H9 (cell line): ENCODE measurements around the gene POR. TPM values are rescaled to one million over a fixed set of nuclear protein-coding genes. Genes with fewer than 3 reads are reported as not detected.

ENCODE experiments used
- DNase-seq: peaks from one replicate; pipeline ENCODE4 v3.0.0-alpha.2; 2017
- H2AFZ ChIP-seq: one replicate; pipeline ENCODE4 v1.6.1; 2013; ENCODE audit warnings: mild to moderate bottlenecking, low read length, control low read depth, moderate library complexity
- H2AK5ac ChIP-seq: 2 replicates; pipeline ENCODE4 v1.6.1; 2013; ENCODE audit warnings: low read length, control low read depth, mixed read lengths; ENCODE audit not compliant: insufficient read length
- H2BK120ac ChIP-seq: one replicate; pipeline ENCODE4 v1.6.1; 2013; ENCODE audit warnings: low read depth, mild to moderate bottlenecking, low read length, control low read depth, inconsistent platforms; ENCODE audit not compliant: poor library complexity, severe bottlenecking
- H2BK12ac ChIP-seq: 2 replicates; pipeline ENCODE4 v1.6.1; 2013; ENCODE audit warnings: low read length, control low read depth, mixed read lengths, low read depth; ENCODE audit not compliant: insufficient read length
- H2BK15ac ChIP-seq: 2 replicates; pipeline ENCODE4 v1.6.1; 2013; ENCODE audit warnings: low read depth, low read length, control low read depth
- H2BK20ac ChIP-seq: one replicate; pipeline ENCODE4 v1.6.1; 2013; ENCODE audit warnings: low read depth, mild to moderate bottlenecking, low read length, control low read depth, inconsistent platforms; ENCODE audit not compliant: poor library complexity, severe bottlenecking
- H2BK5ac ChIP-seq: 2 replicates; pipeline ENCODE4 v1.6.1; 2013; ENCODE audit warnings: low read length, control low read depth, mixed read lengths; ENCODE audit not compliant: insufficient read length
- H3K14ac ChIP-seq: 2 replicates; pipeline ENCODE4 v1.6.1; 2013; ENCODE audit warnings: low read length, control low read depth; ENCODE audit not compliant: insufficient read depth
- H3K18ac ChIP-seq: 2 replicates; pipeline ENCODE4 v1.6.1; 2013; ENCODE audit warnings: low read depth, mild to moderate bottlenecking, mixed read lengths, low read length, control low read depth; ENCODE audit not compliant: insufficient read length
- H3K23ac ChIP-seq: 2 replicates; pipeline ENCODE4 v1.6.1; 2013; ENCODE audit warnings: low read length, control low read depth, mixed read lengths, low read depth; ENCODE audit not compliant: insufficient read length
- H3K23me2 ChIP-seq: 2 replicates; pipeline ENCODE4 v1.6.1; 2013; ENCODE audit warnings: low read depth, mild to moderate bottlenecking, mixed read lengths, low read length, control low read depth; ENCODE audit not compliant: insufficient read length, poor library complexity, severe bottlenecking
- H3K27ac ChIP-seq: 2 replicates; pipeline ENCODE4 v1.5.1; 2013; ENCODE audit warnings: low read length, control low read depth, mixed read lengths, low read depth; ENCODE audit not compliant: insufficient read length
- H3K27me3 ChIP-seq: 2 replicates; pipeline ENCODE4 v1.6.1; 2013; ENCODE audit warnings: low read length, control low read depth, inconsistent platforms; ENCODE audit not compliant: insufficient read depth
- H3K4ac ChIP-seq: 2 replicates; pipeline ENCODE4 v1.6.1; 2013; ENCODE audit warnings: low read depth, mild to moderate bottlenecking, control low read depth, inconsistent platforms, low read length, moderate library complexity
- H3K4me1 ChIP-seq: 2 replicates; pipeline ENCODE4 v1.6.1; 2013; ENCODE audit warnings: low read length, control low read depth, inconsistent platforms; ENCODE audit not compliant: insufficient read depth
- H3K4me2 ChIP-seq: 2 replicates; pipeline ENCODE4 v1.6.1; 2013; ENCODE audit warnings: low read length, control low read depth, mixed read lengths; ENCODE audit not compliant: insufficient read length, insufficient read depth
- H3K56ac ChIP-seq: 2 replicates; pipeline ENCODE4 v1.6.1; 2013; ENCODE audit warnings: low read depth, mild to moderate bottlenecking, mixed read lengths, low read length, control low read depth; ENCODE audit not compliant: insufficient read length
- H3K79me1 ChIP-seq: 2 replicates; pipeline ENCODE4 v1.6.1; 2013; ENCODE audit warnings: low read depth, mild to moderate bottlenecking, moderate library complexity, low read length, control low read depth, inconsistent platforms; ENCODE audit not compliant: insufficient read depth, poor library complexity, severe bottlenecking
- H3K79me2 ChIP-seq: 2 replicates; pipeline ENCODE4 v1.6.1; 2013; ENCODE audit warnings: low read length, control low read depth, inconsistent platforms; ENCODE audit not compliant: insufficient read depth
- H3K9ac ChIP-seq: 2 replicates; pipeline ENCODE4 v1.6.1; 2013; ENCODE audit warnings: low read length, control low read depth, mixed read lengths; ENCODE audit not compliant: insufficient read length; ENCODE audit errors: extremely low read depth
- H3K9me3 ChIP-seq: one replicate; pipeline ENCODE4 v1.6.1; 2013; ENCODE audit warnings: low read depth, low read length, inconsistent platforms; ENCODE audit not compliant: control insufficient read depth
- H3T11ph ChIP-seq: one replicate; pipeline ENCODE4 v1.6.1; 2013; ENCODE audit warnings: mild to moderate bottlenecking, low read length, control low read depth, inconsistent platforms
- H4K20me1 ChIP-seq: one replicate; pipeline ENCODE4 v1.6.1; 2013; ENCODE audit not compliant: control insufficient read depth, insufficient read length, insufficient read depth
- H4K5ac ChIP-seq: 2 replicates; pipeline ENCODE4 v1.6.1; 2013; ENCODE audit warnings: low read depth, mild to moderate bottlenecking, mixed read lengths, low read length, control low read depth; ENCODE audit not compliant: insufficient read length
- H4K8ac ChIP-seq: replicated peaks from 2 replicates; pipeline ENCODE4 v1.6.1; 2013; ENCODE audit warnings: low read length, control low read depth, mixed read lengths, low read depth; ENCODE audit not compliant: insufficient read length
- H4K91ac ChIP-seq: 2 replicates; pipeline ENCODE4 v1.6.1; 2013; ENCODE audit warnings: low read depth, mild to moderate bottlenecking, moderate library complexity, mixed read lengths, low read length, control low read depth; ENCODE audit not compliant: insufficient read length
- H3K27ac Mint-ChIP-seq, 3 experiments: 2 replicates in 2 of 3; 3 replicates in 1 of 3; pipeline ENCODE4 v1.8.0; 2020 to 2021; ENCODE audit warnings: mixed read lengths in 3 of 3, mild to moderate bottlenecking in 1 of 3, moderate library complexity in 1 of 3
- H3K27me3 Mint-ChIP-seq: 2 replicates; pipeline ENCODE4 v1.8.0; 2021; ENCODE audit warnings: low read depth, mild to moderate bottlenecking, moderate library complexity, mixed read lengths
- H3K36me3 Mint-ChIP-seq, 3 experiments: 2 replicates in 2 of 3; 3 replicates in 1 of 3; pipeline ENCODE4 v1.8.0; 2020 to 2021; ENCODE audit warnings: low read depth in 3 of 3, mixed read lengths in 3 of 3; ENCODE audit not compliant: insufficient read depth in 1 of 3
- H3K4me1 Mint-ChIP-seq, 2 experiments: 2 replicates each; pipeline ENCODE4 v1.8.0; 2020; ENCODE audit warnings: mixed read lengths in 2 of 2
- H3K4me3 Mint-ChIP-seq, 2 experiments: 2 replicates in 1 of 2; 3 replicates in 1 of 2; pipeline ENCODE4 v1.8.0; 2020 to 2021; ENCODE audit warnings: mild to moderate bottlenecking in 2 of 2, mixed read lengths in 2 of 2, moderate library complexity in 1 of 2
- H3K9me3 Mint-ChIP-seq, 2 experiments: 2 replicates in 1 of 2; 3 replicates in 1 of 2; pipeline ENCODE4 v1.8.0; 2020; ENCODE audit warnings: mild to moderate bottlenecking in 2 of 2, mixed read lengths in 2 of 2, moderate library complexity in 1 of 2
- WGBS: extraction: QIAGEN DNeasy Blood & Tissue Kit; methylation state at CpG from one replicate; pipeline ENCODE4 v1.1.7; 2013; ENCODE audit warnings: missing lambda C conversion rate, low lambda C conversion rate, mixed read lengths; ENCODE audit not compliant: insufficient read length; ENCODE audit errors: extremely low coverage; 5-methylcytosine and 5-hydroxymethylcytosine counted together
- total RNA-seq: library from RNA; stranded (reverse); gene quantifications from 2 replicates; pipeline ENCODE4 v1.2.1, GENCODE V29; 2021
- TF ChIP-seq, protein P1 (sequence below): fragments of 200-600 bp; sonication (generic); conservative IDR thresholded peaks from 3 replicates; pipeline ENCODE4 v1.8.0; 2021; ENCODE audit warnings: antibody characterized with exemption, mild to moderate bottlenecking

The POR gene
- total RNA-seq, 1 experiment from 2014 or later, result 128 TPM

DNA sequence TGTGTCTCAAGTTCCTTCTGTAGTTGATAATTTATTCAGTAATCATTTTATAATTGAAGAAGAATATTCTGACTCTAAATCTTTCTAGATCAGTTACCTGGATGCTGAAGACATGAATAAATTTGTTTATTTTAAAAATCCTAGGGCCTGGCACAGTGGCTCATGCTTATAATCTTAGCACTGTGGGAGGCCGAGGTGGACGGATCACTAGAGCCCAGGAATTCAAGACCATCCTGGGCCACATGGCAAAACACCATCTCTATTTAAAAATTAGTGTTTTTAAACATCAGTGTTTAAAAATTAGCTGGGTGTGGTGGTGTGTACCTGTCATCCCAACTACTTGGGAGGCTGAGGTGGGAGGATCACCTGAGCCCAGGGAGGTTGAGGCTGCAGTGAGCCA is 9.3 kb downstream of the POR start:
- no peak overlapping the region for H2BK12ac ChIP-seq
- no peak overlapping the region for H3T11ph ChIP-seq
- peaks cover 7% of the 10 kb centered on the region for H3K79me1 ChIP-seq
- no peak for DNase-seq
- Mint-ChIP-seq H3K4me1 (peaks cover 3 to 8% of the 10 kb centered on the region in 2 experiments), H3K27me3 (no peaks in the 10 kb centered on the region), H3K4me3 (no peak overlapping the region), H3K27ac (no peak overlapping the region), H3K9me3 (no peaks in the 10 kb centered on the region; a peak in 2 of 5 replicates), H3K36me3 (peaks cover 0 to 23% (median 17%) of the 10 kb centered on the region in 3 experiments; a peak in 5 of 7 replicates)
- H3K23ac ChIP-seq, result no peak overlapping the region
- no peaks in the 10 kb centered on the region for H3K23me2 ChIP-seq
- H3K9ac ChIP-seq, result no peak overlapping the region
- H3K18ac ChIP-seq, result no peak overlapping the region
- no peak overlapping the region for H4K91ac ChIP-seq
- no CpG with 5 or more reads among the region's 2 CpGs for WGBS
- TF ChIP-seq, protein P1, sequence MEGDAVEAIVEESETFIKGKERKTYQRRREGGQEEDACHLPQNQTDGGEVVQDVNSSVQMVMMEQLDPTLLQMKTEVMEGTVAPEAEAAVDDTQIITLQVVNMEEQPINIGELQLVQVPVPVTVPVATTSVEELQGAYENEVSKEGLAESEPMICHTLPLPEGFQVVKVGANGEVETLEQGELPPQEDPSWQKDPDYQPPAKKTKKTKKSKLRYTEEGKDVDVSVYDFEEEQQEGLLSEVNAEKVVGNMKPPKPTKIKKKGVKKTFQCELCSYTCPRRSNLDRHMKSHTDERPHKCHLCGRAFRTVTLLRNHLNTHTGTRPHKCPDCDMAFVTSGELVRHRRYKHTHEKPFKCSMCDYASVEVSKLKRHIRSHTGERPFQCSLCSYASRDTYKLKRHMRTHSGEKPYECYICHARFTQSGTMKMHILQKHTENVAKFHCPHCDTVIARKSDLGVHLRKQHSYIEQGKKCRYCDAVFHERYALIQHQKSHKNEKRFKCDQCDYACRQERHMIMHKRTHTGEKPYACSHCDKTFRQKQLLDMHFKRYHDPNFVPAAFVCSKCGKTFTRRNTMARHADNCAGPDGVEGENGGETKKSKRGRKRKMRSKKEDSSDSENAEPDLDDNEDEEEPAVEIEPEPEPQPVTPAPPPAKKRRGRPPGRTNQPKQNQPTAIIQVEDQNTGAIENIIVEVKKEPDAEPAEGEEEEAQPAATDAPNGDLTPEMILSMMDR, result no peak
- no peaks in the 10 kb centered on the region for H4K20me1 ChIP-seq
- H3K14ac ChIP-seq, result no peak overlapping the region
- no peak overlapping the region for H4K5ac ChIP-seq
- no peaks in the 10 kb centered on the region for H3K9me3 ChIP-seq
- H2AFZ ChIP-seq, result no peak overlapping the region
- no peaks in the 10 kb centered on the region for H3K4me1 ChIP-seq
- peaks cover 23% of the 10 kb centered on the region for H3K79me2 ChIP-seq
- no peak overlapping the region for H4K8ac ChIP-seq
- no peak overlapping the region for H3K4me2 ChIP-seq
- no peaks in the 10 kb centered on the region for H3K27me3 ChIP-seq
- H2BK5ac ChIP-seq, result no peak overlapping the region
- no peak overlapping the region for H2BK15ac ChIP-seq
- H3K56ac ChIP-seq, result no peak overlapping the region
- H2AK5ac ChIP-seq, result no peak overlapping the region
- no peak overlapping the region for H3K27ac ChIP-seq
- H2BK20ac ChIP-seq, result no peak overlapping the region
- no peak overlapping the region for H2BK120ac ChIP-seq
- H3K4ac ChIP-seq, result no peak overlapping the region
